Progenitor cell of endocrine pancreas (in vitro differentiated cells): Measurements from ENCODE around the gene HOXC10. TPM values are rescaled to one million over a fixed set of nuclear protein-coding genes. Genes with fewer than 3 reads are reported as not detected.

Experiments
- DNase-seq: peaks from one replicate; pipeline ENCODE4 v3.0.0; 2021; ENCODE audit warnings: low spot score; ENCODE audit not compliant: unreplicated experiment
- H3K27ac Mint-ChIP-seq: 2 replicates; pipeline ENCODE4 v1.8.0; 2021; ENCODE audit warnings: mild to moderate bottlenecking, moderate library complexity, mixed read lengths
- H3K27me3 Mint-ChIP-seq: 2 replicates; pipeline ENCODE4 v1.8.0; 2021; ENCODE audit warnings: mixed read lengths
- H3K36me3 Mint-ChIP-seq: 2 replicates; pipeline ENCODE4 v1.8.0; 2022; ENCODE audit warnings: mixed read lengths; ENCODE audit not compliant: insufficient read depth
- H3K4me1 Mint-ChIP-seq: 2 replicates; pipeline ENCODE4 v1.8.0; 2021; ENCODE audit warnings: low read depth, mixed read lengths
- H3K4me3 Mint-ChIP-seq: 2 replicates; pipeline ENCODE4 v1.8.0; 2021; ENCODE audit warnings: low read depth, mild to moderate bottlenecking, moderate library complexity, mixed read lengths
- H3K9me3 Mint-ChIP-seq: 2 replicates; pipeline ENCODE4 v1.8.0; 2021; ENCODE audit warnings: low read depth, mixed read lengths
- CTCF ChIP-seq: fragments of 200-600 bp; sonication (generic); IDR thresholded peaks from one replicate; pipeline ENCODE4 v1.5.0; 2021; ENCODE audit warnings: antibody characterized with exemption, mild to moderate bottlenecking; ENCODE audit not compliant: unreplicated experiment
- total RNA-seq: library from RNA; stranded (reverse); gene quantifications from 2 replicates; pipeline ENCODE4 v1.2.1, GENCODE V29; 2021

The HOXC10 gene
- total RNA-seq, 1 donor from 2014 or later = not detected

GRCh38 chr12:54032086-54032619, 47.2 kb downstream of the HOXC10 start:
- Mint-ChIP-seq H3K4me3 (no peak overlapping the region), H3K4me1 (peaks cover 22% of the 10 kb centered on the region)

GRCh38 chr12:54032627-54033100, 47.7 kb downstream of the HOXC10 start, which contains the start of gene HOXC5:
HOXC5 (plus strand) TSS chr12:54033050; CDS start chr12:54033123, 73 bp downstream.
- Mint-ChIP-seq H3K27me3 (peaks cover 84% of the 10 kb centered on the region), H3K4me1 (peaks cover 22% of the 10 kb centered on the region), H3K36me3 (no peaks in the 10 kb centered on the region), H3K4me3 (peak within 1 kb of the TSS; percentile 80), H3K9me3 (no peaks in the 10 kb centered on the region), H3K27ac (peak within 1 kb of the TSS; percentile 86)
- DNase-seq = peak; percentile 85
- peak; percentile 97 for TF ChIP-seq CTCF

More at GRCh38 chr12:54032086-54032619, 47.2 kb downstream of the HOXC10 start:
- no peaks in the 10 kb centered on the region for H3K36me3 Mint-ChIP-seq
- H3K27ac Mint-ChIP-seq = no peak overlapping the region
- H3K27me3 Mint-ChIP-seq = peaks cover 84% of the 10 kb centered on the region
- no peak for DNase-seq
- H3K9me3 Mint-ChIP-seq = no peaks in the 10 kb centered on the region
- TF ChIP-seq CTCF = no peak

- no peak for TF ChIP-seq CTCF
- no peaks in the 10 kb centered on the region for H3K9me3 Mint-ChIP-seq
- no peaks in the 10 kb centered on the region for H3K36me3 Mint-ChIP-seq
- peak overlapping the region; percentile 86 for H3K27ac Mint-ChIP-seq
- peak overlapping the region; percentile 80 for H3K4me3 Mint-ChIP-seq
- H3K4me1 Mint-ChIP-seq = peaks cover 22% of the 10 kb centered on the region
- DNase-seq = no peak
- peaks cover 84% of the 10 kb centered on the region for H3K27me3 Mint-ChIP-seq
These were observed 48.4 kb downstream of the HOXC10 start for GRCh38 chr12:54033106-54033979.

- no peaks in the 10 kb centered on the region for H3K36me3 Mint-ChIP-seq
- H3K27me3 Mint-ChIP-seq = peaks cover 87% of the 10 kb centered on the region
- H3K27ac Mint-ChIP-seq = no peak overlapping the region
- no peaks in the 10 kb centered on the region for H3K9me3 Mint-ChIP-seq
- peak overlapping the region; percentile 65 for H3K4me3 Mint-ChIP-seq
- no peak for TF ChIP-seq CTCF
- H3K4me1 Mint-ChIP-seq = peaks cover 20% of the 10 kb centered on the region
- DNase-seq = no peak
These were observed 49.2 kb downstream of the HOXC10 start for GRCh38 chr12:54033980-54034784.
